ENCODE results near the gene NVL.

GRCh38 chr1:224325959-224326358 lies 4.0 kb downstream of the NVL start:
- TF ChIP-seq CTCF (IDR thresholded peaks at IDR 0.05; ENCODE audit: low read depth, low read length) (no peak), POLR2A (IDR thresholded peaks at IDR 0.05; ENCODE audit: extremely low read depth, insufficient read length) (no peak), MYC (IDR thresholded peaks at IDR 0.05; ENCODE audit: low read depth, low read length) (no peak)

All from NB4 (cell line).